HG03196 (cell line): ENCODE results near the gene NPDC1.
"Not testable (repeated sequence)": the region's sequence is repeated elsewhere in the genome, so short reads cannot be mapped to it uniquely, and the experiment has no call there.

ENCODE experiments used
- ATAC-seq: cut with Tn5 transposase; IDR thresholded peaks from one replicate; pipeline ENCODE4 v1.9.1; 2021; ENCODE audit not compliant: unreplicated experiment

Gene NPDC1

GRCh38 chr9:137041124-137041523 lies 4.9 kb downstream of the NPDC1 start:
- no peak for ATAC-seq

GRCh38 chr9:137040568-137040967 lies 5.4 kb downstream of the NPDC1 start:
- ATAC-seq: no peak

GRCh38 chr9:137039611-137040366 lies 6.2 kb downstream of the NPDC1 start:
- no peak for ATAC-seq

GRCh38 chr9:137038916-137039315 lies 7.1 kb downstream of the NPDC1 start:
- no peak for ATAC-seq

GRCh38 chr9:137037483-137037882 lies 8.5 kb downstream of the NPDC1 start:
- ATAC-seq: no peak

GRCh38 chr9:137037035-137037434 lies 8.9 kb downstream of the NPDC1 start:
- no peak for ATAC-seq

- ATAC-seq: no peak
Measured at GRCh38 chr9:137035937-137036336, 10.0 kb downstream of the NPDC1 start.

GRCh38 chr9:137035507-137035834 lies 10.5 kb downstream of the NPDC1 start:
- ATAC-seq: no peak

GRCh38 chr9:137034709-137035506 lies 11.1 kb downstream of the NPDC1 start:
- peak; percentile 56 for ATAC-seq

- no peak for ATAC-seq
Measured at GRCh38 chr9:137034039-137034708, 11.8 kb downstream of the NPDC1 start.

- ATAC-seq: not testable (repeated sequence)
Measured at GRCh38 chr9:137033481-137033880, 12.5 kb downstream of the NPDC1 start.

GRCh38 chr9:137032858-137033257 lies 13.1 kb downstream of the NPDC1 start:
- ATAC-seq: no peak

GRCh38 chr9:137031904-137032640 lies 13.9 kb downstream of the NPDC1 start, which contains the start of gene FUT7:
FUT7 (minus strand) TSS chr9:137032088; CDS start chr9:137031991, 97 bp downstream.
- ATAC-seq: no peak

- ATAC-seq: no peak
Measured at GRCh38 chr9:137030538-137031527, 15.1 kb downstream of the NPDC1 start.

- ATAC-seq: no peak
Measured at GRCh38 chr9:137030006-137030405, 16.0 kb downstream of the NPDC1 start.

- no peak for ATAC-seq
Measured at GRCh38 chr9:137029058-137029936, 16.7 kb downstream of the NPDC1 start.

- ATAC-seq: peak; percentile 35
Measured at GRCh38 chr9:137028263-137029057, 17.5 kb downstream of the NPDC1 start.
